GM12873 (cell line): ENCODE results near the gene LRP3.
A peak's percentile ranks its signal among the peaks of the same experiment; 100 is the strongest.

Experiments used
- TF ChIP-seq, protein P1 (sequence below): IDR thresholded peaks from 2 replicates; pipeline ENCODE4 v1.5.1; 2012; ENCODE audit warnings: low read depth, mild to moderate bottlenecking, moderate library complexity, low read length, control low read depth; ENCODE audit not compliant: insufficient read depth; ENCODE audit errors: missing control alignments

LRP3 gene

DNA sequence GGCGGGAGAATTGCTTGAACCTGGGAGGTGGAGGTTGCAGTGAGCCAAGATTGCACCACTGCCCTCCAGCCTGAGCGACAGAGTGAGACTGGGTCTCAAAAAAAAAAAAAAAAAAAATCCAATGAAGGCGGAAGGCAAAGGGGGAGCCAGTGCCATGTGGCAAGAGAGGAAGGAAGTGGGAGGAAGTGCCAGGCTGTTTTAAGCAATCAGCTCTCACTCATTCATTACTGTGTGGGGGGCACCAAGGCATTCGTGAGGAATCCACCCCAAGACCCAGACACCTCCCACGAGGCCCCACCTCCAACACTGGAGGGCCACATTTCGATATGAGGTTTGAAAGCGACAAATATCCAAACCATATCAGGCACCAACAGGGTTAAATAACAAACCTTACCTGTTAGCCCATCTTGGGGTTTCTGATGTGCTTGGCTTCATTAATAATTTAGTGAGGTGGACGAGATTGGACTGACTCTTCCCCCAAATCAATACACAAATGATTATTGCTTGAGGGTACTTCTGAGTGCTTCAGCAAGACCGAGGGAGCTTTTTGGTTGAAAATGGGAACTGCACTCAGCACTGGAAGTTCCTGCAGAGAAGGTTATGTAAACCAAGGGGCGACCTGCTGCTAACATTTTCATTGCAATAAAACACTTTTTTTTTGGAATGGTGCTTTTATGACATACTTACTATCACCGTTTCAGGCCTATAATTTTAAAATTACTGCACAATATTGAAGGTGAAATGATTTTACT is 7.5 kb upstream of the LRP3 start:
- TF ChIP-seq, protein P1, sequence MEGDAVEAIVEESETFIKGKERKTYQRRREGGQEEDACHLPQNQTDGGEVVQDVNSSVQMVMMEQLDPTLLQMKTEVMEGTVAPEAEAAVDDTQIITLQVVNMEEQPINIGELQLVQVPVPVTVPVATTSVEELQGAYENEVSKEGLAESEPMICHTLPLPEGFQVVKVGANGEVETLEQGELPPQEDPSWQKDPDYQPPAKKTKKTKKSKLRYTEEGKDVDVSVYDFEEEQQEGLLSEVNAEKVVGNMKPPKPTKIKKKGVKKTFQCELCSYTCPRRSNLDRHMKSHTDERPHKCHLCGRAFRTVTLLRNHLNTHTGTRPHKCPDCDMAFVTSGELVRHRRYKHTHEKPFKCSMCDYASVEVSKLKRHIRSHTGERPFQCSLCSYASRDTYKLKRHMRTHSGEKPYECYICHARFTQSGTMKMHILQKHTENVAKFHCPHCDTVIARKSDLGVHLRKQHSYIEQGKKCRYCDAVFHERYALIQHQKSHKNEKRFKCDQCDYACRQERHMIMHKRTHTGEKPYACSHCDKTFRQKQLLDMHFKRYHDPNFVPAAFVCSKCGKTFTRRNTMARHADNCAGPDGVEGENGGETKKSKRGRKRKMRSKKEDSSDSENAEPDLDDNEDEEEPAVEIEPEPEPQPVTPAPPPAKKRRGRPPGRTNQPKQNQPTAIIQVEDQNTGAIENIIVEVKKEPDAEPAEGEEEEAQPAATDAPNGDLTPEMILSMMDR, result no peak

DNA sequence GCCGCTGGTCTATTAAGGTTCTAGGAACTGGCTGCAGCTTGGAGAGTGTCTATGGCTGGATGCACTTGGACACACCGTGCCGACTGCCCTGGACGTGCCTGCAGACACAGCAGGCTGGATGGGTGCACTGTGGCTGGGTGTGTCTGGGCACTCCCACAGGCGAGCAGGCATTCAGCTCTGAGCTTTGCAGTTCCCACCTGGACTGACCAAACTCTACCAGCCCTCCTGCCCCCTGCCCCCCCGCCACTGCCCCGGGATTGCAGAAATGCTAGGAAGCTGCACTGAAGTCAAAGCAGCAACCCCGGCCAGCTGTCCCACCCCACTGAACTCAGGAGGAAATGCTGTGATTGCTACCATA is 7.0 kb upstream of the LRP3 start:
- TF ChIP-seq, protein P1, result no peak

DNA sequence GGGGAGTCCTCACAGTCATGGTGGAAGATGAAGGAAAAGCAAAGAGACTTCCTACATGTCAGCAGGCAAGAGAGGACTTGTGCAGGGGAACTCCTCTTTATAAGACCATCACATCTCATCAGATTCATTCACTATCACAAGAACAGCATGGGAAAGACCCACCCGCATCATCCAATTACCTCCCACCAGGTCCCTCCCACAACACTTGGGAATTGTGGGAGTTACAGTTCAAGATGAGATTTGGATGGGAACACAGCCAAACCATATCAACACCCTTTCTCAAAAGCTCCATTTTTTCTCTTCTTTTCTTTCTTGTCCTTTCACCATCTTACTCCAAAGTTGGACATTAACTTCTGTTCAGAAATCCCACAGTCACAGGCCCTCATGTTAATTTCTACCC is 4.7 kb upstream of the LRP3 start:
- TF ChIP-seq, protein P1, result no peak

DNA sequence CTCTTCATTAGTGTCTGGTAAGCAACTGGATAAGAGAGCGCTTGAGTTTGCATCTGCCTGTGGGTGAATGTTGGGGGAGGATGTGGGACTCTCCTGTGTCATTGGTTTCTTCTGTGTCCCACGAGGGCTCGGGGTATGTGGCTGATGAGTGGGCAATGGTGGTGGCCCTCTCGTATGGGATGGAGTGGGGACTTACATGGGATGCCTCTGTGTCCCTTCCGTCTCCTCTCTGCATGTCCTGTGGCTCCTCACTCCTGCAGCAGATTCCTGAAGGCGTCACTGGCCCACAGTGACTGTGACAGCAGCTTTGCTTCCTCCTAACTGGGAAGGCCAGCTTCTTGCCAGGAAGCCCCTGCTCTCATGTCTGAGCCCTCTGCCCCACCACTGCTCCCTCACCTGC is 2.6 kb upstream of the LRP3 start:
- TF ChIP-seq, protein P1, result no peak

DNA sequence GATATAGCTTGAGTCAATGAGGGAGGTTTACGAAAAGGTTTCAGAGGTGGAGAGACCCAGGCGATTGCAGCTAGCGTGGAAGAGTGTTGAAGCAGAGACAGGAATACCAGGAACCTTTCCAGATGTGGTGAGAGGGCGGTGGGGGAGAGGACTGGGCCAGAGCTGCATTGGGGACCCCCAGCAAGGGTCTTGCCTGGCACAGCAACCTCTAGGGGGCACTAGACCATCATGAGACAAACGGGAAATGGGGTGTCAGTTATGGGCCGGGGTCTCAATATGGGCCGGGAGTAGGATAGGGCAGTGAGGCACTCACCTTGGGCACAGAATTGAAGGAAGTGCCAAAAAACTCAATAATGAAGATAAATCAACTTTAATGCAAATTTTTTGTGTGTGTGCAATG is 2.1 kb upstream of the LRP3 start:
- TF ChIP-seq, protein P1, result peak; percentile 44

DNA sequence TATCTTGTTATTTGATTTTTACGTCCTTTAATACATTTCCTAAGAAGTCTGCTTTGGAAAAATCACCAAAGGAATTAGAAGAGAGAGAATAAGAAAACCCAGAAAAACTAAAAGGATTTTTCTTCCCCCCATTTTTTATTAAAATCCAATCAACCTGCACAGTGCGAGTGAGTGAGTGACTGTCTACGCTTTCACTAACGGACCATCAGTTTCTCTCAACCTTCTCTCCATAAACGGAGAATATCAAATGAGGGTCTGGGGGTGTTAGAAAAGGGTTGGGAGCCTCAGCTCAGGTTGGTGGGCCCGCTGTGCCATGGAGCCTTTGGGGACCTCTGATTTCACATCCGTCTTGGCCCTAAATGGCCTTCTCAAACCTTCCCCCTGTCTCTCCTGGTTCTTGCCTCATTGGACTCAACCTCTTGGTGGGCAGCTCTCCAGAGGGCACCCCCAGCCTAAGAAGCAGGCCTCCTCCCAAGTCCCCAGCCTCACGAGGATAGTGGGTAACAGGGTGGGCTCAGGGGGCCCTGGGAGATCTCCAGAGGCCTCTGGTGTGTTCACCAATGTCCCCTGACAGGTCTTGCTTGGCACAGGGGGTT is 763 bp upstream of the LRP3 start:
- TF ChIP-seq, protein P1, result no peak

DNA sequence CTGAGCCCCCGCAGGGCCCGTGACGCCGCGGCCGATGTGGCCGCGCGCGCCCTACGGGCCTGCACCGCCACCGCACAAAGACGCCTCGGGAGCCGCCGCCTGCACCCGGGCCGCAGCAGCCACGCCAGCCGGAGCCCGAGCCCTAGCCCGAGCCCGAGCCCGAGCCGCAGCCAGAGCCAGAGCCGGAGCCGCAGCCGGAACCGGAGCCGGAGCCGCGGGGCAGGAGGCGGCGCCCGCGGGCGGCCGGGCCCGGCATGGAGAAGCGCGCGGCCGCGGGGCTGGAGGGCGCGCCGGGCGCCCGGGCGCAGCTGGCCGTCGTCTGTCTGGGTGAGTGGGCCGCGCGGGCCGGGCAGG is 379 bp downstream of the LRP3 start:
- TF ChIP-seq, protein P1, result no peak
